ENCODE data around the gene PSEN1. TPM values are rescaled to one million over a fixed set of nuclear protein-coding genes. Genes with fewer than 3 reads are reported as not detected.
"Not testable (repeated sequence)": the region's sequence is repeated elsewhere in the genome, so short reads cannot be mapped to it uniquely, and the experiment has no call there.

The PSEN1 gene
- total RNA-seq, 2 experiments from 2014 or later = 31.2 to 31.6 TPM

DNA sequence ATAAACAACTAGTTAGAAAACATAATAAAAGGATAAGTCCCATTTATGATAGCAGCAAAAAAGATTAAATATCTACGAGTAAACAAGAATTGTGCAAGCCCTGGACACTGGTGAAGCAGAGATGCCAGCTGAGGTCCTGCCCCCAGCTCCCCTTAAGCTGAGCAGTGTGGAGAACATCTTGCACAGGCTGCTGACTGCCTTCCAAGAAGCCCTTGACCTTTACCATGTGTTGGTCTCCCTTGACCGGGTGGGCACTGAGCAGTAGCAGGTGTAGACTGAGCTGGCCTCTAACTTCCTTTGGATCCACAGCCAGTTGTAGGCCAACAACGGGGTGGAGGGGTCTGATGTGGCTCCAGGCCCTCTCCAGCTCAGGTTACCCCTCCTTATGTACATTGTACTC is 53.3 kb downstream of the PSEN1 start:
- Mint-ChIP-seq H3K27ac (no peak overlapping the region), H3K9me3 (ENCODE audit: low read depth) (no peaks in the 10 kb centered on the region), H3K4me3 (no peak overlapping the region), H3K4me1 (no peaks in the 10 kb centered on the region), H3K36me3 (ENCODE audit: low read depth) (peaks cover 23% of the 10 kb centered on the region), H3K27me3 (no peaks in the 10 kb centered on the region)
- intact Hi-C loops (cut with DNase I, micrococcal nuclease) = no loop called here
- no peak for ATAC-seq
- DNase-seq = no peak
- ChIA-PET CTCF (interaction anchor here (0.6 kb wide), 2 partner anchors 213 to 672 kb away, joined by 3 to 4 read pairs; no protein-coding TSS in a partner anchor), POLR2A (no interaction called here)

DNA sequence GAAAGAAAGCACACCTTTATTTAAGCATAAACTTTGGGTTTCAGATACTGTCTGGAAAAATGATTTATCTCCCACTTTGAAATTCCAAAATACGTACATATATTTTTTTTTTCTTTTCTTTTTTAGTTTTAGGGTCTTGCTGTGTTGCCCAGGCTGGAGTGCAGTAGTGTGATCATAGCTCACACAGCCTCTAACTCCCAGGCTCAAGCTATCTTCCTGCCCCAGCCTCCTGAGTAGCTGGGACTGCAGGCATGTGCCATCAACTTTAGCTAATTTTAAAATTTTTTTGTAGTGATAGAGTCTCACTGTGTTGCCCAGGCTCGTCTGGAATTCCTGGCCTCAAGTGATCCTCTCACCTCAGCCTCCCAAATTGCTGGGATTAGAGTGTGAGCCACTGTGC is 55.1 kb downstream of the PSEN1 start:
- DNase-seq (no peak), ATAC-seq (no peak)
- intact Hi-C loops (cut with DNase I, micrococcal nuclease) = no loop called here
- POLR2A ChIA-PET = no interaction called here
- Mint-ChIP-seq H3K27me3 (no peaks in the 10 kb centered on the region), H3K27ac (no peak overlapping the region), H3K4me1 (no peaks in the 10 kb centered on the region), H3K36me3 (ENCODE audit: low read depth) (peaks cover 27% of the 10 kb centered on the region), H3K9me3 (ENCODE audit: low read depth) (no peaks in the 10 kb centered on the region), H3K4me3 (no peak overlapping the region)
- CTCF ChIA-PET = interaction anchor here (0.6 kb wide), 1 partner anchor 91 kb away, joined by 3 read pairs; no protein-coding TSS in a partner anchor

DNA sequence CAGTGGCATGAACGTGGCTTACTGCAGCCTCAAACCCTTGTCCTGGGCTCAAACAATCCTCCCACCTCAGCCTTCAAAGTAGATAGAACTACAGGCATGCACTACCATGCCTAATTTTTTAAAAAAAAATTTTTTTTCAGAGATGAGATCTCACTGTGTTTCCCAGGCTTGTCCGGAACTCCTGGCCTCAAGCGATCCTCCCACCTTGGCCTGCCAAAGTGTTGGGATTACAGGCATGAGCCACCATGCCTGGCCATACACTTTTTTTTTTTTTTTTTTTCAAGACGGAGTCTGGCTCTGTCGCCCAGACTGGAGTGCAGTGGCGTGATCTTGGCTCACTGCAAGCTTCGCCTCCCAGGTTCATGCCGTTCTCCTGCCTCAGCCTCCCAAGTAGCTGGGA is 58.0 kb downstream of the PSEN1 start:
- CTCF ChIA-PET; H3K4me3 Mint-ChIP-seq; ATAC-seq; DNase-seq; POLR2A ChIA-PET; intact Hi-C loops (cut with DNase I, micrococcal nuclease); H3K27me3 Mint-ChIP-seq; H3K4me1 Mint-ChIP-seq; H3K27ac Mint-ChIP-seq; H3K9me3 Mint-ChIP-seq (ENCODE audit: low read depth): not testable (repeated sequence)
- peaks cover 31% of the 10 kb centered on the region for H3K36me3 Mint-ChIP-seq (ENCODE audit: low read depth)

DNA sequence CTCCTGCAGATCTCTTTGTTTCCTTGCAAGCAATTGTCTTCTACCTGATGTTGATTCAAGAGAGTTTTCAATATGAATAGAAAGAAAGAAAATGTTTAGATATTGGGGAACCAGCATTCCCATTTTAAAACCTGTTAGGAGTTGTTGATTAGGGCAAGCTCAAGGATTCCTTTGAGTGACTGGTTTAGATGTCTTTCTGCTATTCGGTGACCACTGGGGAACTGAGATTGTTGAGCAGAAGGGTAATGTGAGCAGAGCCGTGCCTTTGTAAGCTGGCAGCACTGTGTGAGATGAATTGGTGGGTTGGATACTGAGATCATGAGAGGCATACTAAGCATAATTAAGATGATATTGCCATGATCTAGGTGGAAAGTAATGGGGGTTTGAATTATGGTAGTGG is 61.9 kb downstream of the PSEN1 start:
- DNase-seq (no peak), ATAC-seq (no peak)
- peak overlapping the region; percentile 4 for H3K27ac Mint-ChIP-seq
- intact Hi-C loops (cut with DNase I, micrococcal nuclease) = no loop called here
- ChIA-PET CTCF (interaction anchor here (0.7 kb wide), 1 partner anchor 26 kb away, joined by 3 read pairs; no protein-coding TSS in a partner anchor), POLR2A (no interaction called here)
- no peaks in the 10 kb centered on the region for H3K4me1 Mint-ChIP-seq
- no peaks in the 10 kb centered on the region for H3K9me3 Mint-ChIP-seq (ENCODE audit: low read depth)
- no peaks in the 10 kb centered on the region for H3K27me3 Mint-ChIP-seq
- H3K4me3 Mint-ChIP-seq = no peak overlapping the region
- peaks cover 40% of the 10 kb centered on the region for H3K36me3 Mint-ChIP-seq (ENCODE audit: low read depth)

DNA sequence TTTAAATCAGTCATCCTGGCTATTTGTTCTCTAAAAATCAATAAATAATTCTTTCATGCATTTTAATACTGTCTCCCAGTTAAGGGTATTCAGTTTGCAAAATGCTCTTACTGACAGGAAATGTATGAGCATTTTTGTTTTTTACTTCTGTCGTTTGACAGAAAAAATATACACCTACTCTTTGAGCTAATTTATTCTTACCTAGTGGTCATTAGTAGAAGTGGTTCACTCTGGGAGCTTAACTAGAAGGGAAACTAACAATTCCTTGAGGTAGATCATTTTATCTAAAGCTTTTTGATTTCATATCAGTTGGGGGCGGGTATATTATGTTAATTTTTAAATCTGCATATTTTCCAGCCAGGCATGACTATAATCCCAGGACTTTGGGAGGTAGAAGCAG is 67.2 kb downstream of the PSEN1 start:
- Mint-ChIP-seq H3K4me3 (no peak overlapping the region), H3K4me1 (no peaks in the 10 kb centered on the region), H3K27me3 (no peaks in the 10 kb centered on the region), H3K9me3 (ENCODE audit: low read depth) (no peaks in the 10 kb centered on the region), H3K27ac (no peak overlapping the region), H3K36me3 (ENCODE audit: low read depth) (peaks cover 55% of the 10 kb centered on the region)
- DNase-seq (no peak), ATAC-seq (no peak)
- ChIA-PET CTCF (no interaction called here), POLR2A (no interaction called here)
- intact Hi-C loops (cut with DNase I, micrococcal nuclease) = no loop called here

DNA sequence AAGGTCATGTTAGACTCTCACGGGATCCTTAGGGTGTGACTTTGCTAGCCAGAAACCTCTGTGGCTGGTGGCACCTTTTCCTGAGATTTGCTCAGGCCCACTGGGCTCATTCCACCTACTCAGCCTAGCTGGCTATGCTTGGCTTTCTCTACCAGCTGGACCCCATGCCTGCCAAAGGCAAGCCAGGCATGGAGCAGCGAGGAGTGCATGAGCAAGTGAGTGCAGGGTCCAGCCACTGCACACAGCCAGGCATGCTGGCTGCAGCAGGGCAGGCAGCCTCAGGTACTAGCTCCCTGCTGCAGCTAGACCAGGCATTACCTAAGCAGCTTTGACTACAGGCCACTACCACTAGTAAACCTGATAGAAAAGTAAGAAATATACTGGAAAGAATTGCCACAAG is 71.3 kb downstream of the PSEN1 start:
- DNase-seq = no peak
- H3K27me3 Mint-ChIP-seq = no peaks in the 10 kb centered on the region
- ATAC-seq = no peak
- H3K4me1 Mint-ChIP-seq = no peaks in the 10 kb centered on the region
- no peak overlapping the region for H3K27ac Mint-ChIP-seq
- POLR2A ChIA-PET = no interaction called here
- CTCF ChIA-PET = no interaction called here
- H3K4me3 Mint-ChIP-seq = no peak overlapping the region
- intact Hi-C loops (cut with DNase I, micrococcal nuclease) = no loop called here
- no peaks in the 10 kb centered on the region for H3K9me3 Mint-ChIP-seq (ENCODE audit: low read depth)
- H3K36me3 Mint-ChIP-seq (ENCODE audit: low read depth) = peaks cover 46% of the 10 kb centered on the region

DNA sequence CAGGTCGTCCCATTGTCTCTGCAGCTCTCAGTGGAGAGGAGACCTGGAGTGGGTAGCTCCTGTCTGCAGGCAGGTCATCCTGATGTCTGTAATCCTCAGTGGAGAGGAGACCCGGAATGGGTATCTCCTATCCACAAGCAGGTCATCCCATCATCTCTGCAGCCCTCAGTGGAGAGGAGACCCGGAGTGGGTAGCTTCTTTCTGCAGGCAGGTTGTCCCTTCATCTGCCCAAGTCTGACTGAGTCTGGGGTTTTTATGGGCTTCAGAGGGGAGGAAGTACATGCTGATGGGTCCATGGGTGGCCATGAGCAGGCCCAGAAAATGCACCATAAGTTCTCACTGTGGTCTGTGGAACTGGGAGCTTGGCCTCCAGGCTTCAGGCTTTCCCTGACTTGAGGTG is 72.1 kb downstream of the PSEN1 start:
- Mint-ChIP-seq H3K27me3 (no peaks in the 10 kb centered on the region), H3K9me3 (ENCODE audit: low read depth) (no peaks in the 10 kb centered on the region), H3K36me3 (ENCODE audit: low read depth) (peaks cover 48% of the 10 kb centered on the region), H3K4me1 (no peaks in the 10 kb centered on the region), H3K4me3 (no peak overlapping the region), H3K27ac (no peak overlapping the region)
- ChIA-PET POLR2A (no interaction called here), CTCF (no interaction called here)
- intact Hi-C loops (cut with DNase I, micrococcal nuclease) = no loop called here
- ATAC-seq = no peak
- no peak for DNase-seq

DNA sequence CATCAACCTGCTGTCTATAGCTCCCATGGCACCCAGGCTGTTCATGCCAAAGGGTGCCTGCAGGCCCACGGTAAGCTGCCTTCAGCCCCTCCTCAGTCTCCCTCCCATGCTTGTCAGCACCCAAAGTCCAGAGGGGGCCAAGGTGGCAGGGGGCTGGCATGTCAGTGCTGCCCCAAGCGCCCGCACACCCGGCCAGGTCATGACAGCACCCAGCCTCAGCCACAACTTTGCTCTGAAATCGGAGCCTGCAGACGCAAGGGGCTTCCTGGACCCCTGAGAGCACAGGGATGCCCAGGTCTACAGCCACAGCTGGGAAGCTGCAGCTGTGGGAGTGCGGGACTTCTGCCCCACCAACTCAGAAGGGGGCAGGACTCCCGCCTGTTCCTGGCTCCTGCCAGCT is 72.5 kb downstream of the PSEN1 start:
- no peaks in the 10 kb centered on the region for H3K9me3 Mint-ChIP-seq (ENCODE audit: low read depth)
- ATAC-seq = no peak
- ChIA-PET POLR2A (no interaction called here), CTCF (no interaction called here)
- DNase-seq = no peak
- H3K4me1 Mint-ChIP-seq = no peaks in the 10 kb centered on the region
- no peaks in the 10 kb centered on the region for H3K27me3 Mint-ChIP-seq
- no peak overlapping the region for H3K27ac Mint-ChIP-seq
- intact Hi-C loops (cut with DNase I, micrococcal nuclease) = no loop called here
- peaks cover 48% of the 10 kb centered on the region for H3K36me3 Mint-ChIP-seq (ENCODE audit: low read depth)
- H3K4me3 Mint-ChIP-seq = no peak overlapping the region

DNA sequence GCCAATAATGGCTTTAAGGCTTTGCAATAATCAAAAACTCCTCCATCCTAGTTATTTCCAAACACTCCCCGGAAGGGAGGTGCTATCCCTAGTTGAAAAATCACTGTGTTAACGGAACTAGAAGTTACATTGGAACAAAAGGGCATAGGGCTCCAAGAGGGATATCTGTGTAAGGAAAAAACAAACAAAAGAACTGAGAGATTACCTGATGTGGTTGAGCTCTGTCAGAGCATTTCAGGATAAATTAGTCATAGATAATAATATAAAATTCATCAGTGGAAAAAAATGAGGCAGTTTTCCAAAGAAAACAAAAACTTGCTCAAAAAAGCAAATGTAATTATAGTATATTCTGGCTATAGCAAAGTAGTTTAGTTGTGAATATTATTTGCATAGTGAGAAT is 73.6 kb downstream of the PSEN1 start:
- intact Hi-C loops (cut with DNase I, micrococcal nuclease) = no loop called here
- no peak for ATAC-seq
- Mint-ChIP-seq H3K4me3 (no peak overlapping the region), H3K4me1 (no peaks in the 10 kb centered on the region), H3K27me3 (no peaks in the 10 kb centered on the region), H3K9me3 (ENCODE audit: low read depth) (no peaks in the 10 kb centered on the region), H3K36me3 (ENCODE audit: low read depth) (peaks cover 49% of the 10 kb centered on the region), H3K27ac (no peak overlapping the region)
- ChIA-PET CTCF (interaction anchor here (1.3 to 1.7 kb wide), 2 partner anchors 13 to 20 kb away, joined by 3 read pairs; no protein-coding TSS in a partner anchor), POLR2A (no interaction called here)
- no peak for DNase-seq

DNA sequence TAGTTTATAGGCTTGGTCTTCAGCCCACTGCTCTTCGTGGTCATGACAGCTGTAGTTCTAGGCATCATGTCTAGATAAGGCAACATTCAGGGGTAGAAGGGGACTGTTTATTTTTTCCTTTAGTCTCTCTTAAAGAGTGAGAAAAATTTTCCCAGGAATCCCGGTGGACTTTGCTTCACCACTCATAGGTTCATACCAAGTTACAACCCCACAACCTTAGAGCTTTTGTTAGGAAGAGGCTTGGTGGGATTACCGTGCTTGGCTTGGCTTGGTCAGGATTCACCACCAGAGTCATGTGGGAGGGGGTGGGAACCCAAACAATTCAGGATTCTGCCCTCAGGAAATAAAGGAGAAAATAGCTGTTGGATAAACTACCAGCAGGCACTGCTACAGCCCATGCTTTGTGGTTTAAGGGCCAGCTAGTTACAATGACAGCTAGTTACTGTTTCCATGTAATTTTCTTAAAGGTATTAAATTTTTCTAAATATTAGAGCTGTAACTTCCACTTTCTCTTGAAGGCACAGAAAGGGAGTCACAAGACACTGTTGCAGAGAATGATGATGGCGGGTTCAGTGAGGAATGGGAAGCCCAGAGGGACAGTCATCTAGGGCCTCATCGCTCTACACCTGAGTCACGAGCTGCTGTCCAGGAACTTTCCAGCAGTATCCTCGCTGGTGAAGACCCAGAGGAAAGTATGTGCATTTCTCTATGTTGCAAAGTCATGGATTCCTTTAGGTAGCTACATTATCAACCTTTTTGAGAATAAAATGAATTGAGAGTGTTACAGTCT is 75.1 kb downstream of the PSEN1 start:
- CTCF ChIA-PET = interaction anchor here (1.7 kb wide), 1 partner anchor 11 kb away, joined by 3 read pairs; no protein-coding TSS in a partner anchor

DNA sequence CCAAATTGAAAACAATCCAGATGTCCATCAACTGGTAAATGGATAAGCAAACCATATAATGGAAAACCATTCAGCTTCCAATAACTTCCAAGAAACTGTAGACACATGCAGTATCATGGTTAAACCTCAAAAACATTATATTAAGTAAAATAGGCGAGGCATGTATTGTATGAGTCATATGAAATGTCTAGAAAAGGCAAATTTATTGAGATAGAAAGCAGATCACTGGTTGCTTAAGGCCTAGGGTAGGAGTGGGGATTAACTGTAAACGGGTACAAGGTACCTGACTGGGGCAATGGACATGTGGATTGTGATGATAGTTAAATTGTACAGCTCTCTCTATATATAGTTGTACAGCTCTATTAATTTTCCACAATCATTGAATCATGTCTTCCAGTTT is 79.7 kb downstream of the PSEN1 start:
- Mint-ChIP-seq H3K27me3 (no peaks in the 10 kb centered on the region), H3K4me1 (no peaks in the 10 kb centered on the region), H3K36me3 (ENCODE audit: low read depth) (peaks cover 35% of the 10 kb centered on the region), H3K9me3 (ENCODE audit: low read depth) (no peaks in the 10 kb centered on the region), H3K27ac (no peak overlapping the region), H3K4me3 (no peak overlapping the region)
- ChIA-PET POLR2A (no interaction called here), CTCF (interaction anchor here (0.6 to 1.0 kb wide), 2 partner anchors 9 to 62 kb away, joined by 3 read pairs; no protein-coding TSS in a partner anchor)
- DNase-seq = no peak
- intact Hi-C loops (cut with DNase I, micrococcal nuclease) = no loop called here
- no peak for ATAC-seq

More for the DNA sequence above, 75.1 kb downstream of the PSEN1 start:
- peaks cover 40% of the 10 kb centered on the region for H3K36me3 Mint-ChIP-seq (ENCODE audit: low read depth)
- intact Hi-C loops (cut with DNase I, micrococcal nuclease) = no loop called here
- no peak for ATAC-seq
- no peak for DNase-seq
- H3K4me1 Mint-ChIP-seq = no peaks in the 10 kb centered on the region
- no peak overlapping the region for H3K27ac Mint-ChIP-seq
- no peak overlapping the region for H3K4me3 Mint-ChIP-seq
- POLR2A ChIA-PET = no interaction called here
- H3K9me3 Mint-ChIP-seq (ENCODE audit: low read depth) = no peaks in the 10 kb centered on the region
- H3K27me3 Mint-ChIP-seq = no peaks in the 10 kb centered on the region

DNA sequence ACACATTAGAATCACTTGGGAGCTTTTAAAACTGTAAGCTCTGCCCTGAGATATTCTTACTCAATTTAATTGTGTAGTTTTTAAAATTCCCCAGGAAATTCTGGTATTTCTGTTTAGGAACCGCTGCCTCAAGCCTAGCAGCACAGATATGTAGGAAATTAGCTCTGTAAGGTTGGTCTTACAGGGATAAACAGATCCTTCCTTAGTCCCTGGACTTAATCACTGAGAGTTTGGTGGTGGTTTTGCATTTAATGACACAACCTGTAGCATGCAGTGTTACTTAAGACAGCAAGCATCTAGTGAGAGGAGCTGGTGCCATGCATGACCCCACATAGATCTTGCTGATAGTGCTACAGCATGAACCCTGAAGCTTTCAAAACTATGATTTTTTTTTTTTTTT is 81.1 kb downstream of the PSEN1 start:
- ChIA-PET CTCF (interaction anchor here (0.5 to 1.3 kb wide), 4 partner anchors 12 to 420 kb away, joined by 3 to 5 read pairs (median 3); no protein-coding TSS in a partner anchor), POLR2A (no interaction called here)
- no peak overlapping the region for H3K27ac Mint-ChIP-seq
- no peak for DNase-seq
- no peak for ATAC-seq
- H3K4me3 Mint-ChIP-seq = no peak overlapping the region
- H3K27me3 Mint-ChIP-seq = no peaks in the 10 kb centered on the region
- H3K4me1 Mint-ChIP-seq = peaks cover 11% of the 10 kb centered on the region
- H3K9me3 Mint-ChIP-seq (ENCODE audit: low read depth) = no peaks in the 10 kb centered on the region
- intact Hi-C loops (cut with DNase I, micrococcal nuclease) = no loop called here
- peaks cover 38% of the 10 kb centered on the region for H3K36me3 Mint-ChIP-seq (ENCODE audit: low read depth)
